Fibroblast of lung (primary cell): Measurements from ENCODE around the gene IGFALS.

ENCODE experiments used
- CTCF ChIP-seq, 2 donors: IDR thresholded peaks in 1 of 2; conservative IDR thresholded peaks in 1 of 2; 1 replicate in 1 of 2; 2 replicates in 1 of 2; pipeline ENCODE4 v1.5.1; 2011 to 2012; ENCODE audit warnings: low read length in 2 of 2, control low read depth in 1 of 2, inconsistent platforms in 1 of 2, low read depth in 1 of 2, mild to moderate bottlenecking in 1 of 2
- EZH2 ChIP-seq: IDR thresholded peaks from 2 replicates; pipeline ENCODE4 v1.5.1; 2012; ENCODE audit warnings: low read length, control low read depth, mild to moderate bottlenecking; ENCODE audit errors: missing control alignments

DNA sequence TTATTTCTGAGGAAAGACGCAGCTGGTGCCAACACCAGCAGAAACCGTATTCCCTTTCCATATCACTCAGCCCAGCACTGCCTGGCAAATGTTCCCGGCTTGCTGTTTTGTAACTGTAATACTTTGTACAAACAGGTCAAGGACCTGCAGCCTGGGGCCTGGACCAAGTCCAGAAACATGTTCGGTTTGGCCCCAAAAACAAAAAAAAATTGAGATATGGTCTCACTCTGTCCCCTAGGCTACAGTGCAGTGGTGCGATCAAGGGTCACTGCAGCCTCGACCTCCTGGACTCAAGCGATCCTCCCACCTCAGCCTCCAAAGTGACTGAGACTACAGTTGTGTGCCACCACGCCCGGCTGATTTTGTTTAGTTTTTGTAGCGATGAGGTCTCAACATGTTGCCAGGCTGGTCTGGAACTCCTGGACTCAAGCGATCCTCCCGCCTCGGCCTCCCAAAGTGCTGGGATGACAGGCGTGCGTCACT lies 31.9 kb upstream of the IGFALS start:
- TF ChIP-seq CTCF (conservative IDR thresholded peaks at IDR 0.05 in 1 of 2, IDR thresholded peaks at IDR 0.05 in 1 of 2; ENCODE audit: low read depth in 1 of 2, low read length in 2 of 2) (no peak), EZH2 (no peak)
